WTC11 (cell line): ENCODE results near the gene CCNB3.

ENCODE experiments used
- CBFB ChIP-seq: sonication (generic); formaldehyde crosslinking; IDR thresholded peaks from 2 replicates; pipeline ENCODE4 v1.8.1; 2022; ENCODE audit warnings: mild to moderate bottlenecking, low read depth, missing genetic modification reagents
- ETV6 ChIP-seq: sonication (generic); formaldehyde crosslinking; IDR thresholded peaks from 2 replicates; pipeline ENCODE4 v1.8.1; 2022; ENCODE audit warnings: mild to moderate bottlenecking, missing genetic modification reagents
- GABPB1 ChIP-seq: sonication (generic); formaldehyde crosslinking; IDR thresholded peaks from 2 replicates; pipeline ENCODE4 v1.8.1; 2023; ENCODE audit warnings: mild to moderate bottlenecking, missing genetic modification reagents
- HMGXB4 ChIP-seq: sonication (generic); formaldehyde crosslinking; IDR thresholded peaks from 2 replicates; pipeline ENCODE4 v1.8.1; 2023; ENCODE audit warnings: mild to moderate bottlenecking, moderate library complexity, missing genetic modification reagents
- MAX ChIP-seq: sonication (generic); formaldehyde crosslinking; IDR thresholded peaks from 2 replicates; pipeline ENCODE4 v1.8.0; 2022; ENCODE audit warnings: mild to moderate bottlenecking, missing genetic modification reagents
- MYBL2 ChIP-seq: sonication (generic); formaldehyde crosslinking; IDR thresholded peaks from 2 replicates; pipeline ENCODE4 v1.8.1; 2023; ENCODE audit warnings: mild to moderate bottlenecking, moderate library complexity, missing genetic modification reagents
- SMAD3 ChIP-seq: sonication (generic); formaldehyde crosslinking; IDR thresholded peaks from 2 replicates; pipeline ENCODE4 v1.8.0; 2022; ENCODE audit warnings: missing genetic modification reagents, mild to moderate bottlenecking, borderline replicate concordance
- TEAD4 ChIP-seq: sonication (generic); formaldehyde crosslinking; IDR thresholded peaks from 2 replicates; pipeline ENCODE4 v1.8.0; 2022; ENCODE audit warnings: mild to moderate bottlenecking, missing genetic modification reagents
- TF ChIP-seq, protein P1 (sequence below): fragments of 200-600 bp; IDR thresholded peaks from 2 replicates; pipeline ENCODE4 v1.8.0; 2022; ENCODE audit warnings: antibody characterized with exemption
- TF ChIP-seq, protein P2 (sequence below): fragments of 250-450 bp; sonication (Bioruptor Pico); IDR thresholded peaks from 2 replicates; pipeline ENCODE4 v1.9.0; 2021; ENCODE audit warnings: mild to moderate bottlenecking, borderline replicate concordance

GRCh38 chrX:50327235-50327634 is 122.7 kb downstream of the CCNB3 start:
- TF ChIP-seq, protein P1, sequence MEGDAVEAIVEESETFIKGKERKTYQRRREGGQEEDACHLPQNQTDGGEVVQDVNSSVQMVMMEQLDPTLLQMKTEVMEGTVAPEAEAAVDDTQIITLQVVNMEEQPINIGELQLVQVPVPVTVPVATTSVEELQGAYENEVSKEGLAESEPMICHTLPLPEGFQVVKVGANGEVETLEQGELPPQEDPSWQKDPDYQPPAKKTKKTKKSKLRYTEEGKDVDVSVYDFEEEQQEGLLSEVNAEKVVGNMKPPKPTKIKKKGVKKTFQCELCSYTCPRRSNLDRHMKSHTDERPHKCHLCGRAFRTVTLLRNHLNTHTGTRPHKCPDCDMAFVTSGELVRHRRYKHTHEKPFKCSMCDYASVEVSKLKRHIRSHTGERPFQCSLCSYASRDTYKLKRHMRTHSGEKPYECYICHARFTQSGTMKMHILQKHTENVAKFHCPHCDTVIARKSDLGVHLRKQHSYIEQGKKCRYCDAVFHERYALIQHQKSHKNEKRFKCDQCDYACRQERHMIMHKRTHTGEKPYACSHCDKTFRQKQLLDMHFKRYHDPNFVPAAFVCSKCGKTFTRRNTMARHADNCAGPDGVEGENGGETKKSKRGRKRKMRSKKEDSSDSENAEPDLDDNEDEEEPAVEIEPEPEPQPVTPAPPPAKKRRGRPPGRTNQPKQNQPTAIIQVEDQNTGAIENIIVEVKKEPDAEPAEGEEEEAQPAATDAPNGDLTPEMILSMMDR: no peak
- TF ChIP-seq MYBL2 (CRISPR knock-in tag) (no peak), GABPB1 (no peak), CBFB (CRISPR knock-in tag) (no peak), TEAD4 (no peak), HMGXB4 (no peak), ETV6 (no peak), MAX (CRISPR knock-in tag) (no peak), SMAD3 (no peak)
- TF ChIP-seq, protein P2, sequence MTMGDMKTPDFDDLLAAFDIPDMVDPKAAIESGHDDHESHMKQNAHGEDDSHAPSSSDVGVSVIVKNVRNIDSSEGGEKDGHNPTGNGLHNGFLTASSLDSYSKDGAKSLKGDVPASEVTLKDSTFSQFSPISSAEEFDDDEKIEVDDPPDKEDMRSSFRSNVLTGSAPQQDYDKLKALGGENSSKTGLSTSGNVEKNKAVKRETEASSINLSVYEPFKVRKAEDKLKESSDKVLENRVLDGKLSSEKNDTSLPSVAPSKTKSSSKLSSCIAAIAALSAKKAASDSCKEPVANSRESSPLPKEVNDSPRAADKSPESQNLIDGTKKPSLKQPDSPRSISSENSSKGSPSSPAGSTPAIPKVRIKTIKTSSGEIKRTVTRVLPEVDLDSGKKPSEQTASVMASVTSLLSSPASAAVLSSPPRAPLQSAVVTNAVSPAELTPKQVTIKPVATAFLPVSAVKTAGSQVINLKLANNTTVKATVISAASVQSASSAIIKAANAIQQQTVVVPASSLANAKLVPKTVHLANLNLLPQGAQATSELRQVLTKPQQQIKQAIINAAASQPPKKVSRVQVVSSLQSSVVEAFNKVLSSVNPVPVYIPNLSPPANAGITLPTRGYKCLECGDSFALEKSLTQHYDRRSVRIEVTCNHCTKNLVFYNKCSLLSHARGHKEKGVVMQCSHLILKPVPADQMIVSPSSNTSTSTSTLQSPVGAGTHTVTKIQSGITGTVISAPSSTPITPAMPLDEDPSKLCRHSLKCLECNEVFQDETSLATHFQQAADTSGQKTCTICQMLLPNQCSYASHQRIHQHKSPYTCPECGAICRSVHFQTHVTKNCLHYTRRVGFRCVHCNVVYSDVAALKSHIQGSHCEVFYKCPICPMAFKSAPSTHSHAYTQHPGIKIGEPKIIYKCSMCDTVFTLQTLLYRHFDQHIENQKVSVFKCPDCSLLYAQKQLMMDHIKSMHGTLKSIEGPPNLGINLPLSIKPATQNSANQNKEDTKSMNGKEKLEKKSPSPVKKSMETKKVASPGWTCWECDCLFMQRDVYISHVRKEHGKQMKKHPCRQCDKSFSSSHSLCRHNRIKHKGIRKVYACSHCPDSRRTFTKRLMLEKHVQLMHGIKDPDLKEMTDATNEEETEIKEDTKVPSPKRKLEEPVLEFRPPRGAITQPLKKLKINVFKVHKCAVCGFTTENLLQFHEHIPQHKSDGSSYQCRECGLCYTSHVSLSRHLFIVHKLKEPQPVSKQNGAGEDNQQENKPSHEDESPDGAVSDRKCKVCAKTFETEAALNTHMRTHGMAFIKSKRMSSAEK (CRISPR knock-in tag): no peak
